ENCODE results near the gene CAPN7.

- no peak for TF ChIP-seq CTCF (IDR thresholded peaks at IDR 0.05)
- no peak for TF ChIP-seq EZH2 (IDR thresholded peaks at IDR 0.05; ENCODE audit: borderline replicate concordance, insufficient read depth, low read depth, low read length, poor library complexity, severe bottlenecking)
Observed at GRCh38 chr3:15183011-15183410, 23.0 kb upstream of the CAPN7 start.
